Karpas-422 (cell line): Measurements from ENCODE around the gene SLC8A3. TPM values are rescaled to one million over a fixed set of nuclear protein-coding genes. Genes with fewer than 3 reads are reported as not detected.

ENCODE experiments used
- DNase-seq: peaks from one replicate; pipeline ENCODE4 v3.0.0-alpha.2; 2015
- H2AFZ ChIP-seq: fragments of 200-600 bp; sonication (generic); 2 replicates; pipeline ENCODE4 v1.6.1; 2014; ENCODE audit warnings: antibody characterized with exemption, low read length, mixed read lengths
- H3K27ac ChIP-seq: fragments of 200-600 bp; sonication (generic); 2 replicates; pipeline ENCODE4 v1.5.1; 2014; ENCODE audit warnings: mild to moderate bottlenecking, low read length, moderate library complexity
- H3K27me3 ChIP-seq: fragments of 200-600 bp; sonication (generic); 2 replicates; pipeline ENCODE4 v1.6.1; 2014; ENCODE audit warnings: low read length, mixed read lengths
- H3K36me3 ChIP-seq: fragments of 200-600 bp; sonication (generic); 2 replicates; pipeline ENCODE4 v1.6.1; 2014; ENCODE audit warnings: low read length, mixed read lengths; ENCODE audit not compliant: insufficient read depth
- H3K4me1 ChIP-seq: fragments of 200-600 bp; sonication (generic); 2 replicates; pipeline ENCODE4 v1.6.1; 2014; ENCODE audit warnings: mild to moderate bottlenecking, low read length, mixed read lengths
- H3K4me2 ChIP-seq: fragments of 200-600 bp; sonication (generic); 2 replicates; pipeline ENCODE4 v1.6.1; 2014; ENCODE audit warnings: low read length, low read depth, mild to moderate bottlenecking; ENCODE audit not compliant: poor library complexity, severe bottlenecking
- H3K4me3 ChIP-seq: fragments of 200-600 bp; sonication (generic); 2 replicates; pipeline ENCODE4 v1.5.1; 2014; ENCODE audit warnings: mild to moderate bottlenecking, antibody characterized with exemption, low read length, mixed read lengths
- H3K79me2 ChIP-seq: fragments of 200-600 bp; sonication (generic); 2 replicates; pipeline ENCODE4 v1.6.1; 2014; ENCODE audit warnings: mild to moderate bottlenecking, low read length, mixed read lengths
- H3K9ac ChIP-seq: fragments of 200-600 bp; sonication (generic); 2 replicates; pipeline ENCODE4 v1.6.0; 2014; ENCODE audit warnings: low read length
- H3K9me2 ChIP-seq: fragments of 200-600 bp; sonication (generic), shearing (Covaris generic); replicated peaks from 2 replicates; pipeline ENCODE4 v1.6.0; 2014; ENCODE audit warnings: mild to moderate bottlenecking, low read length, moderate library complexity; ENCODE audit not compliant: insufficient read depth
- H3K9me3 ChIP-seq: fragments of 300-700, 200-600 bp; sonication (generic); 2 replicates; pipeline ENCODE4 v1.6.1; 2014; ENCODE audit warnings: low read length, mixed read lengths
- H4K20me1 ChIP-seq: fragments of 200-600 bp; sonication (generic); 2 replicates; pipeline ENCODE4 v1.6.1; 2014; ENCODE audit warnings: mild to moderate bottlenecking, antibody characterized with exemption, low read length, low read depth; ENCODE audit not compliant: insufficient read depth
- total RNA-seq: library from RNA; depleted of rRNA; stranded (reverse); fragments of >200 nt; shearing (Covaris generic); gene quantifications from 2 replicates; pipeline ENCODE4 v1.2.3, GENCODE V29; 2014; ENCODE audit warnings: low replicate concordance

The SLC8A3 gene
- total RNA-seq, 1 experiment from 2014 or later = not detected

- DNase-seq = no peak
- Histone ChIP-seq H3K9ac (no peak overlapping the region), H3K36me3 (no peaks in the 10 kb centered on the region), H3K27me3 (no peaks in the 10 kb centered on the region), H3K79me2 (no peaks in the 10 kb centered on the region), H3K27ac (no peak overlapping the region), H3K4me1 (no peaks in the 10 kb centered on the region), H3K9me3 (no peaks in the 10 kb centered on the region), H2AFZ (no peak overlapping the region), H4K20me1 (no peaks in the 10 kb centered on the region), H3K4me2 (no peak overlapping the region), H3K4me3 (no peak overlapping the region), H3K9me2 (no peaks in the 10 kb centered on the region)
Observed at GRCh38 chr14:70208380-70208779, 19.6 kb upstream of the SLC8A3 start.

DNA sequence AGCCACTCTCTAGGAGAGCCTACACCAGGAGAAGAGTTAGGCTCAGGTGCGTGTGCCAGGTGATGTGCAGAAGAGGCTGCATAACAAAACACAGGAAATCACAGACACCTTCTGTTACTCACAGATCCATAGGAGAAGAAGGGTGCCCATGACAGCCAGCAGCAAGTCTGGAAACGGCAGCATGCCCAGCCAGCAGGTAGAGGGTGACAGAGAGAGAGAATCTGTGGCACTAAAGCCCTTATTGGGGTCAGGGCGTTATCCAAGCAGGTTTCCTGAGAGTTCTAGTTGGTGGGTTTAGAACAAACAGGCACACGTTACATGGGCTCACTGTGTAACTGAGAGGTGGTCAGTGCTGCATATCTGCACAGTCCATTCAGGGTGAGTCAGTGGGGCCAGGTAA is 14.9 kb upstream of the SLC8A3 start:
- Histone ChIP-seq H3K27me3 (no peaks in the 10 kb centered on the region), H3K79me2 (no peaks in the 10 kb centered on the region), H3K27ac (no peak overlapping the region), H3K4me1 (no peaks in the 10 kb centered on the region), H3K4me3 (no peak overlapping the region), H3K9me2 (no peaks in the 10 kb centered on the region), H3K36me3 (no peaks in the 10 kb centered on the region), H3K4me2 (no peak overlapping the region), H4K20me1 (no peaks in the 10 kb centered on the region), H2AFZ (no peak overlapping the region), H3K9ac (no peak overlapping the region), H3K9me3 (no peaks in the 10 kb centered on the region)
- no peak for DNase-seq

DNA sequence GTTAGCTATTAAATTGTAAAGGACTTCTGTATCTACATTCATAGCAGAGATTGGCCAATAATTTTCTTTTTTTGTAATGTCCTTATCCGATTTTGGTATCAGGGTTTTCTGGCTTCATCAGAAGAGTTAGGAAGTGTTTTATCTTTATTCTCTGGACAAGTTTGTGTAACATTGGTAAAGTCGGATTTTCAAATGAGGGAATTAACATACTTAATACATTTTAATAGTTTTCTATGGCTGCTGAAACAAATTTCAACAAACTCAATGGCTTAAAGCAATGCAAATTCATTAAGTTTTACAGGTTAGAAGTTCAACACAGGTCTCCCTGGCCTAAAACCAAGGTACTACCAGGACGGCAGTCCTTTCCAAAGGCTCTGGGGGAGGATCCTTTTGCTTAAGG is 13.2 kb upstream of the SLC8A3 start:
- no peaks in the 10 kb centered on the region for H3K9me3 ChIP-seq
- H3K79me2 ChIP-seq = no peaks in the 10 kb centered on the region
- H3K9ac ChIP-seq = no peak overlapping the region
- no peak overlapping the region for H3K27ac ChIP-seq
- H3K4me1 ChIP-seq = no peaks in the 10 kb centered on the region
- H3K4me2 ChIP-seq = no peak overlapping the region
- no peak for DNase-seq
- H3K36me3 ChIP-seq = no peaks in the 10 kb centered on the region
- H3K27me3 ChIP-seq = no peaks in the 10 kb centered on the region
- H3K4me3 ChIP-seq = no peak overlapping the region
- H4K20me1 ChIP-seq = no peaks in the 10 kb centered on the region
- H3K9me2 ChIP-seq = no peaks in the 10 kb centered on the region
- H2AFZ ChIP-seq = no peak overlapping the region

GRCh38 chr14:70193396-70193795 is 4.6 kb upstream of the SLC8A3 start:
- H3K9me3 ChIP-seq = no peaks in the 10 kb centered on the region
- no peaks in the 10 kb centered on the region for H3K79me2 ChIP-seq
- H4K20me1 ChIP-seq = no peaks in the 10 kb centered on the region
- no peak overlapping the region for H3K4me2 ChIP-seq
- H3K27me3 ChIP-seq = no peaks in the 10 kb centered on the region
- no peak overlapping the region for H3K4me3 ChIP-seq
- no peak overlapping the region for H2AFZ ChIP-seq
- no peaks in the 10 kb centered on the region for H3K4me1 ChIP-seq
- no peak overlapping the region for H3K27ac ChIP-seq
- no peaks in the 10 kb centered on the region for H3K9me2 ChIP-seq
- DNase-seq = no peak
- H3K9ac ChIP-seq = no peak overlapping the region
- H3K36me3 ChIP-seq = no peaks in the 10 kb centered on the region

DNA sequence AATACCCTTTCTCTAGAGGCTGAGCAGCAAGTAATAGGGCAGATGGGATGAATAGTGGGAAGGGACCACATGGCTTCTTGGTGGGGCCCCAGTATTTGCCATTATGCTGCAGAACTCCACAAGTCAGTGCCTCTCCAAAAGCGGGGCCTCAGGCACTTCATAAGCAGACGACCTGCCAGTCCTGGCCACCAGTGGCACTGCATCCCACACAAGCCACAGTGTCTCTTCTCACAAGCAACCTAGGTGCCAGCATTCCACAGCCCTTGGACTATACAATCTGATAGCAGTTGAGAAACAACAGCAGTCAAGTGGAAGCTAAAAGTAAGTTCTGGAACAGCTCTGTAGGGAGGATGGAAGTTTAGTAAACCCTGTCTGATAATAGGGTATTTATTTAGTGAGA is 4.2 kb upstream of the SLC8A3 start:
- DNase-seq = peak; percentile 52
- no peak overlapping the region for H3K27ac ChIP-seq
- H3K4me2 ChIP-seq = no peak overlapping the region
- H2AFZ ChIP-seq = no peak overlapping the region
- H3K36me3 ChIP-seq = no peaks in the 10 kb centered on the region
- no peaks in the 10 kb centered on the region for H3K9me3 ChIP-seq
- no peak overlapping the region for H3K4me3 ChIP-seq
- no peaks in the 10 kb centered on the region for H3K9me2 ChIP-seq
- no peaks in the 10 kb centered on the region for H3K27me3 ChIP-seq
- H3K79me2 ChIP-seq = no peaks in the 10 kb centered on the region
- H3K4me1 ChIP-seq = peaks cover 3% of the 10 kb centered on the region
- no peaks in the 10 kb centered on the region for H4K20me1 ChIP-seq
- H3K9ac ChIP-seq = no peak overlapping the region

DNA sequence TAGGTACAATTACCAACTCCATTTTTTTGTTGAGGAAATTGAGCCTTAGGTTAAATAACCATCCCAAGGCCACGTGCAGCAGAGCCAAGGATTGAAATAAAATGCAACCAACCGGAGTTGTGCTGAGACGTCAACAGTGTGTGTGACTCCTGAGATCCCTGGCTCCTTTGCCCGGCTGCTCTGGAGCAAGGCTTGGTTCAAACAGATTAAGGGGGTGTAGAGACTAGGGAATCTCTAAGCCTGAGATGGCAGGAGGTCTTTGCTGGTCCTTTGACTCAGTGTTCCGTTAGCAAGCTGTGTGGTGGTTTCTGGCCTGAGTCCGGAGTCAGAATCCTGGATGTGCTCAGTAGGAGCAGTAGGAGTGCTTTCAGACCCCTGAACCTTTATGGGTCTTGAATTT is 1.4 kb upstream of the SLC8A3 start:
- no peak overlapping the region for H3K9ac ChIP-seq
- H3K27ac ChIP-seq = no peak overlapping the region
- peaks cover 9% of the 10 kb centered on the region for H3K4me1 ChIP-seq
- no peaks in the 10 kb centered on the region for H3K9me2 ChIP-seq
- no peak overlapping the region for H3K4me2 ChIP-seq
- H2AFZ ChIP-seq = no peak overlapping the region
- H4K20me1 ChIP-seq = no peaks in the 10 kb centered on the region
- no peaks in the 10 kb centered on the region for H3K36me3 ChIP-seq
- no peak overlapping the region for H3K4me3 ChIP-seq
- no peaks in the 10 kb centered on the region for H3K27me3 ChIP-seq
- no peaks in the 10 kb centered on the region for H3K79me2 ChIP-seq
- no peaks in the 10 kb centered on the region for H3K9me3 ChIP-seq
- DNase-seq = no peak

DNA sequence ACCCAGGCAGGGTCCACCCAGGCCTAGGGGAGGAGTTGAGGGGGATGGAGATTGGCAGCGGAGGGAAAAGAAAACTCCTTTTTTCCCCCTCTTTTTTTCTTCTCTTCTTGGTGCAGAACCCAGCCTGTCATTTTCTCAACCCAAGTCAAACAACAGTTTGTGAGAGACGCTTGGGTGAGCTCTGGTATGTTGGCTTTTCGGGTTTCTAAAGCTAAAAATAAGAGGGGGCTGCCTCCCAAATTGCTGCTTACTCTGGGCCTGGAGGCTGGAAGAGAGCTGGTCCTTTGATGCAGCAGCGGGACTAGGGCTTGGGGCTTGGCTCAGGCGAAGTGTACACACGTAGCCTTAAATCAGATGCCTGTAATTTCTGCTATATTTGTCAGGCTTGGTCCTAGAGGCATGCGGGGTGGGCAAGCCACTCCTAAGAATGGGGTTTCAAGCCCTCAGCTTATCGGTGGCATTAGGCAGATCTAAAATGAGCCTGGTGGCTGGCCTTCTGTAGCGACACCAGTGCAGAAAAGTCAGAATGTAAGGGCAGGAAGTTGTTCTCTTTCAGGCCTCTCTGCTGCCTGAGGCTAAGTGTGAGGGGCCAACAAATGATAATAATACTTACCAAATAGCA is 816 bp upstream of the SLC8A3 start:
- no peaks in the 10 kb centered on the region for H3K27me3 ChIP-seq
- H3K9me2 ChIP-seq = no peaks in the 10 kb centered on the region
- H3K27ac ChIP-seq = no peak overlapping the region
- no peak overlapping the region for H3K9ac ChIP-seq
- no peak overlapping the region for H3K4me2 ChIP-seq
- no peaks in the 10 kb centered on the region for H4K20me1 ChIP-seq
- no peak overlapping the region for H2AFZ ChIP-seq
- H3K79me2 ChIP-seq = no peaks in the 10 kb centered on the region
- H3K9me3 ChIP-seq = no peaks in the 10 kb centered on the region
- H3K36me3 ChIP-seq = no peaks in the 10 kb centered on the region
- no peak overlapping the region for H3K4me3 ChIP-seq
- no peak for DNase-seq
- peaks cover 9% of the 10 kb centered on the region for H3K4me1 ChIP-seq

DNA sequence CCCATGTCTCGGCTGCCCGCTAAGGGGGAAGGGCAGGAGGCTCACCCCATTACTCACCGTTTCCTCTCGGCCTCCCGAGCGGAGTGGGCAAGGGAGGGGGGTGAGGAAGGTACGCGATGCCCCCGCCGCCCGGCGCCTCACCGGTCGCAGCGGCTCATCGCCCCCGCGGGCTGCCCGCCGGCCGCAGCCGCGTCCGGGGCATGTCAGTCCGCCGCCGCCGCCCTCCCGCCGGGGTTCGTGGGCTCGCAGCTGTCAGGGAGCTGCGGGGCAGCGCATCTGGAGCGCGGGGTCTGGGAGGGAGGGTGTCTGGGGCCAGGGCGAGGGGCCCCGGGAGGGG is 461 bp downstream of the SLC8A3 start:
- H3K9me2 ChIP-seq = no peaks in the 10 kb centered on the region
- DNase-seq = no peak
- H3K79me2 ChIP-seq = no peaks in the 10 kb centered on the region
- no peaks in the 10 kb centered on the region for H3K36me3 ChIP-seq
- H3K4me2 ChIP-seq = peak overlapping the region; percentile 53
- no peaks in the 10 kb centered on the region for H3K27me3 ChIP-seq
- no peak overlapping the region for H2AFZ ChIP-seq
- H3K4me1 ChIP-seq = peaks cover 9% of the 10 kb centered on the region
- peak overlapping the region; percentile 54; the same call in 1 of the 2 replicates for H3K4me3 ChIP-seq
- H4K20me1 ChIP-seq = no peaks in the 10 kb centered on the region
- no peaks in the 10 kb centered on the region for H3K9me3 ChIP-seq
- no peak overlapping the region for H3K9ac ChIP-seq
- H3K27ac ChIP-seq = no peak overlapping the region
